HG03064 (cell line): ENCODE measurements around the gene HOXD1.

Experiments used
- ATAC-seq: cut with Tn5 transposase; IDR thresholded peaks from one replicate; pipeline ENCODE4 v1.9.1; 2021; ENCODE audit warnings: low read depth; ENCODE audit not compliant: unreplicated experiment

The HOXD1 gene

DNA sequence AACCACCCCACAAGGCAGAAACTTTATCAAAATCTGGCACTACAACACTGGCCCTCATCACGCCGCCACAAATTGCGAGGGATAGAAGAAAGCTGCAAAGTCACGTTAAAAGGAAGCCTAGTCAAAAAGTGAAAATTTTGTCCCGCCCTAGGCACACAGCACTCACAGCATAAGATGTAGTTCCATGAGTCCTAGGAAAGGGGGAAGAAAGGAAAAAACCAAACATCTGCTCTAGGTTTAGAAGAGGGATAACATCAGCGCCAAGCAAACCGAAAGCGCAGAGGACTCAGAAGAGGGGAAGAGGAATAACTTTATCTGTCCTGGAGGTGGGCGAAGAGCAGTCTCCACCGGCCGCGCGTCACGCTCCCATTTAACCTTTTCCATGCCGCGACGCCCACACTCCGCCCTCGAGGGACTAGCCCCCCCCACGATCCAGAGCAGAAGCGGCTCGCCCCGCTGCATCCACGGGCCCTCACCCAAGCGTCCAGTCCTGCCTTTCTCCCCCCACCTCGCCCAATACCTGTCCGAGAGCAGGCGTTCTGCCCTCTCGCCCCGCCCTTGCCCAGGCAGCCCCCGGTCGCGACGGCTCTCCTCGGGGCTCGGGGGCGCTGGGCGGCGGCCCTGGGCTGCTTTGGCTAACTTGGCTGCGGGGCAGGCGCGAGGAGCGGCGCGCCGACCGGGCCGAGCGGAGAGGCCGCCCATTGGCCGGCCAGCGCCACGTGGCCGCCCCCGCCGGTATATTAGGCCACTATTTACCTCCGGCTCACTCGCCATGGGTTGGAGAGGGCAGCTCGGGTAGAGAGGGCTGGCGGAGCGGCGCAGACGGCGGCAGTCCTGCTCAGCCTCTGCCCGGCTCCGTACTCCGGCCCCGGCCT lies at the start of gene HOXD1:
Gene HOXD1 (plus strand): TSS at position 770 of the 875 bp plus-strand sequence. CDS start 134 bp downstream, outside the sequence.
- ATAC-seq: no peak

GRCh38 chr2:176138923-176139660 lies 49.4 kb upstream of the HOXD1 start:
- no peak for ATAC-seq

DNA sequence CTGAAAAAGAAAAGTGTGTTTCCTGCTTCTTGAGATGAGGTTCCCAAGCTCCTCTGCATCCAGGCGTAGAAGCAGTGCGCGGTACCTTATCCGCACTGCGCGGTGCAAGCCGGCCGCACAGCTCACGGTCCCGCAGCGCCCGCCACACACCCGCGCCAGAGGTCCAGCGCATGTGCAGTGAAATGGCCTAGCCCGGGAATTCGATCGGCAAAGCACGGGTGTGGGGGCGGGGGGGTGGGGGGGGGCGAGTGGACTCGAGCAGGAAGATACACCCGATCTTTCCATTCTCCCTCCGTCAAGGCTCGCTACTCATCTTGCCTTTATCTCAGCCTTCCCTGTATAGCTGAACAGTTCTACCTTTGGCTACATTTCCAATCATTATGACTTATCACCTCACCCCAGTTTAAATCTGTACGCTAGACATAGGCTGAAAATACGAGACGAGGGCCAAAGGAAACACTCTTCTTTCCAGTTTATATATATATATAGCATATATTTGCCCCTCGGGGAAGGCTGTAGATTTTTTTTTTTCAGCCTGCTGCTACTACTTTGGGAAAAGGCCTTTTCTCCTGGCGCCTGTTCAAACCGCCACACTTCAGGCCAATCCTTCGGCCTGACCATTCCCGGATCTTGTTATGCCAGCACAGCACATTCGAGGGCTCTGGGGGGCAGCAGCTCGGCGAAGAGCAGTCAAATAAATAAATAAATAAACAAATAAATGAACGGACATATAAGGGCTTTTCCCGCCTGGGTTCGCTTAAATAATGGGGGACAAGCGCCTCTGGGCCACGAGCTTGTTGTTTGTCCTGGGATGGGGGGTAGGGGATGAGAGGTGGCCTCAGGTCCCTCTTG lies 48.6 kb upstream of the HOXD1 start:
- no peak for ATAC-seq

- ATAC-seq: peak; percentile 93
Measured at GRCh38 chr2:176140513-176141317, 47.8 kb upstream of the HOXD1 start.

- no peak for ATAC-seq
Measured at GRCh38 chr2:176142281-176142680, 46.2 kb upstream of the HOXD1 start.

- ATAC-seq: no peak
Measured at GRCh38 chr2:176145085-176145969, 43.1 kb upstream of the HOXD1 start.

DNA sequence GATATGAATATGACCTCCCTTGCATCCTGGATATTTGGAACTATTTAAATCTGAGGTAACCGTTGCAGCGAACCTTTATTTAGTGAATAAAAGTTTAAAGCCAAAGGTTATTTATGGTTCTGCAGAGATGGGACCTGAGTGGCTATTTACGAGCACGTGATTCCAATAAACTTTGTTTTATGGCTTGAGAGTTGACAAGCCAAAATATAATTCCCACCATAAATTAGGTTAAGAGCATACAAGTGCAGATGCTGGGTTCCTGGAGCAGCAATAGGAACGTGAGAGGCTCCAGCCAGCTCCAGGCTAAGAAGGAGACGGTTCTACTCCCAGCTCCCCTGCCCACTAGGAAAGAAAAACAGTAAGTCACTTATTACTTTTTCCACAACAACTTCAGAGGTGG lies 42.4 kb upstream of the HOXD1 start:
- ATAC-seq: no peak

DNA sequence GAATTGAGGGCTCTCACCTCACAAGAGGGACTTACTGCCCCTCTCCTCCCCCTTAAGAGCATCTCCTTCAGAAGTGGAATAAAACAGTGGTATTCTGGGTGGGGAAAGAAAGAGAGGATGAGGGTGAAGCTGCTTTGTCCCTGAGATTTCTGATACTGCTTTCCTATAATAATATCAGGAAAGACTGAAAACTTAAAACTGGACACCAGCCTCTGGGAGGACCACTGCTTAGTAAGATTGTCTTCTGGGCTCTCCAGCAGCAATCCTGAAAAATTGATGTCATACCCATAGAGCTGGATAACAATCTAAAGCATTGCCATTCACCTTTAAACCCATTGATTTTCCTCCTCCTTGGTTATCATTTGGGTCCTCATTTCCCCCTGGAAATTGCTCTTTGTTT lies 41.8 kb upstream of the HOXD1 start:
- no peak for ATAC-seq

- no peak for ATAC-seq
Measured at GRCh38 chr2:176147210-176147799, 41.2 kb upstream of the HOXD1 start.

- no peak for ATAC-seq
Measured at GRCh38 chr2:176147800-176148496, 40.5 kb upstream of the HOXD1 start.

GRCh38 chr2:176148751-176149421 lies 39.6 kb upstream of the HOXD1 start:
- no peak for ATAC-seq

DNA sequence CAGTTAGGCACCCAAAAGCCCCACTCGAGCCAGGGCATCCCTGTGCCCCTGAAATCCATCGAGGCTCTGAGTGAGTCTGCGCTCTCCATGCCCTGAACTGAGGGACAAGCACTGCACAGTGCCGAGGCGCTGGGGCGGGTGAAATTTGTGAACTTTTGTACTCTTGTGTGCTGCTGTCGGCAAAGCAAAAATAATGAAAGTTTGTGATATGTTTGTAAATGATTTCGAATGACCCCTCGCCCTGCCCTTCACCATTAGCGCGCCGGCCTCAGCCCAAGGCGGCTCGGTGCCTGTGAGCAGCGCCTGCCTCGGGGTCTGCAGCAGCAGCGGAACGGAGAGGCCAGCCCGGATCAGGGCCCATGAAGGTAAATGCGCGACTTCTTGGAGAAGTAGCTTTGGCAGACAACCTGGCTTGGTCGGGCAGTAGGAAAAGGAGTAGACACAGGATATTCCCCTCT lies 39.0 kb upstream of the HOXD1 start:
- ATAC-seq: no peak

DNA sequence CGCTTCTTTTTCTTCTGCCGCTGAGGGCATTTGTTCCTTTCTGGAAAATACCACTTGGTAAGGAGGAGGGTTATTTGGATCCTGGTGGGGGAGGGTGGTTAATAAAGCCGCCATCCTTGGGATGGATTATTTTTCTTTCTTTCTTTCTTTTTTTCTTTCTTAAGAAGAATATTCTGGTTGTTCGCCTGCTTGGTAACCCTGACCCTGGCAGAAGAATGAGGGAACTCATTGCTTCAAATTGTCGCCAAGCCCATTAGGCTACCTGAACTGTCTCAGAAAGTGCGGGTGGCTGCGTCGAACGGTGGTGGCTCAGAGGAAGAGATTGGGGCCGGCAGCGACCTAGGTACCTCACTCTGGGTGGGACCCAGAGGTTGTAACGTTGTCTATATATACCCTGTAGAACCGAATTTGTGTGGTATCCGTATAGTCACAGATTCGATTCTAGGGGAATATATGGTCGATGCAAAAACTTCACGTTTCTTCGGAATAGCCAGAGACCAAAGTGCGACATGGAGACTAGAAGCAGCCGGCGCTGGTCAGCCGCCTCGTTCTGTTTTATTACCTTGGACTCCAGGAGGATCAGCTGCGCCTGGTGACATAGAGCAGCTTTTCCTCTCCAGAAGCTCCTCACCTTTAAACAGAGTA lies 38.4 kb upstream of the HOXD1 start:
- no peak for ATAC-seq

- ATAC-seq: no peak
Measured at GRCh38 chr2:176150584-176151441, 37.7 kb upstream of the HOXD1 start.

- no peak for ATAC-seq
Measured at GRCh38 chr2:176151442-176152287, 36.8 kb upstream of the HOXD1 start, which contains the start of gene HOXD4. Gene HOXD4 (plus strand): TSS chr2:176151550. CDS start chr2:176151634, 84 bp downstream.
